ENCODE data around the gene MAGI2.

MAGI2 gene

DNA sequence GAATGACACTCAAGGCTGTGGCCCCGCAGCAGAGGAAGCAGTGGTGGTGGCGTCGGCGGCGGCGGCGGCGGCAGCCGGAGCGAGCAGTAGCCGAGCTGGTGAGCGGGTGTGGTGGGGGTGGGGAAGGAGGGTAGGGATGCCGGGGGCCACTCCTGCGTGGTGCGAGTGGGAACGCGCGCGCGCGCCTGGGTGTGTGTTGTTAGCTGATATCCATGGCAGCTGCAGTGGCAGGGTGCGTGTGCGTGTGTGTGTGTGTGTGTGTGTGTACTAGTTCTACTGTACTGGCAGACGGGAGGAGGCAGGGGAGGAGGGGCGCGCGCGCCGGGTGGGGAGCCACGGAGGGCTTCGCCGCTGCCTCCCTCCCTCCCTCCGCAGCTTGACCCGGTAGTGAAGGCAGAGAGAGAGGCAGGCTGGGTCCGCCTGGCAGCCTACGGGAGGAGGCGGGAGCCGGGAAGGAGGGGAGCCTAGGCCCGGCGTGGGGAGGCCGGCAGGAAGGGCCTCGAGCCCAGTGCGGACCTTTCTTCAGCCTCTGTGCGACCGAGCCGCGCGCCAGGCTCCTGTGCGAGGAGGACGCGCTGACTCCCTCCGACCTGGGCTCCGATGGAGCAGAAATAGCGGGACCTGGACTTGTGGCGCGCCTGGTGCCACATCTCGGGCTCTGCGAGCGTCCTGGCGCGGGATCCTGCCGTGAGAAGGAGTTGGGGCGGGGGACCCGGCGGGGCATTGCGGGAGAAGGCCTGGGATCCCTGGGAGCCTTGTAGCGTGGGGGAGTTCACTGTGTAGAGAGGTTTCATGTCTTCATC, at the start of gene MAGI2:
Gene MAGI2 (minus strand): TSS at position 110 of the 803 bp plus-strand sequence. CDS start 347 bp downstream, outside the sequence.
- DNase-seq = peak; percentile 16
- peak; percentile 26 for ATAC-seq

- no peak for ATAC-seq
- DNase-seq = no peak
Observed at GRCh38 chr7:79502151-79502550, 48.7 kb upstream of the MAGI2 start.

DNA sequence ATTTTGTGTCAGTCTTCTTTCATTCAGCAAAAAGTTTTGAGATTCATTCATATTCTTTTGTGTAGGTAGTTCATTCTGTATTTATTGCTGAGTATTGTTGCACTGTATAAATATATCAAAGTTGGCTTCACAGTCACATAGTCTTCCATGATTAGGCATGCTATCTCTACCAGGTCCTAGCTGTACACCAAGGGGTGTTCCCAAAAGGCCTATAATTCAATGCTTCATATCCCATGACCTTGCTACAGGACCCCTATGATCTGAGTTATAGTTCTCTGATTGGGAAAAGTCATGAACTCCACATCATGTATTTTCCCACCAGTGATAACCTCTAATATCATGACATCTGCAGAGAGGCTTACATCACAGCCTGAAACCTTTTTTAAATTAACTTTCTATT, 47.3 kb upstream of the MAGI2 start:
- ATAC-seq (no peak), DNase-seq (no peak)

DNA sequence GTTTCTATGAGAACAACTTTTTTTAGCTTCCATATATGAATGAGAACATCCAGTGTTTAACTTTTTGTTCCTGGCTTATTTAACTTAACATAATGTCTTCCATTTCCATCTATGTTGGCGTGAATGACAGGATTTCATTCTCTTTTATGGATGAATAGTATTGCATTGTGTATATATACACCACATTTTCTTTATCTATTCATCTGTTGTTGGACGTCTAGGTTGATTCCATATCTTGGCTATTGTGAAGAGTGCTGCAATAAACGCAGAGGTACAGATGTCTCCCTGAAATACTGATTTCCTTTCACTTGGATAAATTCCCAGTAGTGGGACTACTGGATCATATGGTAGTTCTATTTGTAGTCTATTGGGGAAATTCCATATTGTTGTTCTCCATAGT, 44.3 kb upstream of the MAGI2 start:
- ATAC-seq = no peak
- DNase-seq = no peak

DNA sequence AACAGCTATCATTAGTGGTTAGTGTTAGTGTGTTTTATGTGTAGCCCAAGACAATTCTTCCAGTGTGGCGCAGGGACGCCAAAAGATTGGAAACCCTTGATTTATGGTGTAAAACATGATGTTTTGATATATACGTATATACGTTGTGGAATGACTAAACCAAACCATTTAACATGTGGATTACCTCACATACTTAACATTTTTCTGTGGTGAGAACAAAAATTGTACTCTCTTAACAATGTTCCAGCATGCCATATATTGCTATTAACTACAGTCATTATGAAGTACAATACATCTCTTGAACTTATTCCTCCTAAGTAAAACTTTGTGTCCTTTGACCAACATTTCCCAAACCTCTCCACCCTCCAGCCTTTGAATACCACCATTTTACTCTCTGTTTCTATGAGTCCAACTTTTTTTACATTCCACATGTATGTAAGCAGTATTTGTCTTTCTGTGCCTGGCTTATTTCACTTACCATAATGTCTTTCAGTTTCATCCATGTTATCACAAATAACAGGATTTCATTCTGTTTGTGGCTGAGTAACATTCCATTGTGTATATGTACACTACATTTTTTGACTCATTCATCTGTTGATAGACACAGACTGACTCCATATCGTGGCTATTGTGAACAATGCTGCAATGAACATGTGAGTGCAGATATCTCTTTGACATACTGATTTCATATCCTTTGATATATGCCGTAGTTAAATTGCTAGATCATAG, 42.2 kb upstream of the MAGI2 start:
- ATAC-seq = no peak
- no peak for DNase-seq

GRCh38 chr7:79494046-79494445, 40.6 kb upstream of the MAGI2 start:
- no peak for DNase-seq

GRCh38 chr7:79489371-79489770, 35.9 kb upstream of the MAGI2 start:
- DNase-seq = no peak

More at GRCh38 chr7:79494046-79494445, 40.6 kb upstream of the MAGI2 start:
- ATAC-seq = no peak

DNA sequence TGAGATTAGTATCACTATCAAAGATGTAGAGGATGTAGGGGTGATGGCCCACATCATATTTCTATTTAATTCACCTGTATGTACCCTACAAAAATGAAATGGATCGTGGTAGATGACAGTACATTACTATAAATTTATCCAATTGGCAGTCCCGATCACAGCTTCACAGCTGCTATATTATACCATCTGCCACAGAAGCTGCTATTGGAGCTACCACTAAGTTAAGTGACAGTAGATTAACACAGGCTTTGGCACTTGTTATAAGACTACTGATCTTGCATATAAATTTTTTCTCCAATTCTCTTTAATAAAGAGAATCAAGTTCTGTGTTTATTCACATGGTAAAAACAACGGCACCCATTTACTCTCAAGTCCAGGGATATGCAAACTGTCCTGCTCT, 24.9 kb upstream of the MAGI2 start:
- ATAC-seq = no peak
- DNase-seq = no peak

More at GRCh38 chr7:79489371-79489770, 35.9 kb upstream of the MAGI2 start:
- ATAC-seq = no peak

- no peak for DNase-seq
- no peak for ATAC-seq
Observed at GRCh38 chr7:79475455-79475854, 22.0 kb upstream of the MAGI2 start.

DNA sequence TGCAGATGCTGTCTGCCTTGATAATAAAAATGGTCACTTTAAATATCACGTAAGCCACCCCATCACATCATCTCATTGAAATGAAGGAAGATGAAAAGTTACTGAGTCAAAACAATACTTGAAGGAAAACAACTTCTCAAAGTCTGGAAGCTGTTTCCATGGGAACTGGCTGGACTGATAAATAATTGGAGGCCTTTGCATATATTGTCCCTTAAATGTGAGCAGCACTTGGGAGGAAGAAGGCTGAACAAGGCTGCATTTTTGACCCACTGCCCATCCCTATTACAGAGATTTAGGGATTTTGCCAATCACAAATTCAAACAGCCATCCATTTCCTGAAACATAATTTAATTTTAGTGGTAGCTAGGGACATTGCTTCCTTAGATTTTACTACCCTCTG, 18.2 kb upstream of the MAGI2 start:
- ATAC-seq = no peak
- no peak for DNase-seq

- no peak for DNase-seq
- no peak for ATAC-seq
Observed at GRCh38 chr7:79471283-79471682, 17.8 kb upstream of the MAGI2 start.

GRCh38 chr7:79465551-79465950, 12.1 kb upstream of the MAGI2 start:
- DNase-seq (no peak), ATAC-seq (no peak)

GRCh38 chr7:79464051-79464450, 10.6 kb upstream of the MAGI2 start:
- ATAC-seq = no peak
- no peak for DNase-seq

DNA sequence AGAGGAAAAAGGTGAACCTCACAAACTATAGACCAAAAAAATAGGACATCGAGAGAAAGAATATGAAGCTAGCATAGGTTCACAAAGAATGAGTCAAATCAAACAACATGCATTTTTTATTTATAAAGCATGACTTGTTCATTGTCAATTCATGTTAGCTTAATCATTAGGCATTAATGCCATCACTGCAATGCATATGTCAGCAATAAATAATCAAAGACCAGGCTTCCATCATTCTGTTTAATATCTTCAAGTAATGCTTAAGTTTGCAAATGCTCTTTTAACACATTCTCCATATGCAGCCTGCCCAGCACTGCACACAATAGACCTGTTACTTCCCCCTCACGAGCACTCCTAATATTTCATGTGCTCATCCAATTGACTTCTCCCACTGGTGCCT, 8.9 kb upstream of the MAGI2 start:
- ATAC-seq (no peak), DNase-seq (no peak)

DNA sequence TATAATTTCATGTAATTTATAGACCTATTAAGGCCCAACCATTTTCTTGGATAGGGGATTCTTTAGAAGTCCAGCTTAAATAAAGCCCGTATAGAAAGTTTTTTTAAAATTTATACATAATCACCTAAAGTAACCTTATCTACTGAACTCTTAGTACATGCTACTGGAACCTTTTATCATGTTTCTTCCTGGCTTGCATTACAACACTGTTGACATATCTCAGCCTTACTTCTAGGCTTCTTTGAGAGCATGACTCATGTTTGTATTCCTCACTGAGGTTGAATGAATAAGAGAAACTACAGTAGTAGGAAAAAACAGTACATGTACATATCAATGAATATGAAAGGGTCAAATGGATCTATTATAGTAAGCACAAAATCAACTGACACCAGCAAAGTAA, 8.2 kb upstream of the MAGI2 start:
- DNase-seq (no peak), ATAC-seq (no peak)

GRCh38 chr7:79459381-79459780, 5.9 kb upstream of the MAGI2 start:
- no peak for DNase-seq

DNA sequence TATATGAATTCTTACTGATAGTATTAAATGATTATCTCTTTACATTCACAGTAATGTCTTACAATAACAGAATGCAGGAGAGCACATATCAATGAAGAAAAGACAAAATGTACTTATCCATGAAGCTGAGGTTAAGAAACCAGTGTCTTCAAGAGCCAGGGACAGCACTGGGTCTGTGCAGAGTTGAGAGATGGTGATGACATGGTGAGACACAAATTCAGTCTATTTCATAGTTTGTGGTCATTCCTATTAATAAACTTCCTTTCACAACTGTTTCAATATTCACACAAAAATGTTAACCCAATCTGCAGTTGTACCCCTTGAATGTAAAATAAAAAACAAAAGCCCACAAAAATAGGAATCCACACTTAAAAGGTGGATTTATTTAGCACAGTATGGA, 5.3 kb upstream of the MAGI2 start:
- ATAC-seq (no peak), DNase-seq (no peak)

More at GRCh38 chr7:79459381-79459780, 5.9 kb upstream of the MAGI2 start:
- no peak for ATAC-seq

- DNase-seq = no peak
- no peak for ATAC-seq
Observed at GRCh38 chr7:79455173-79455790, 1.8 kb upstream of the MAGI2 start.

DNA sequence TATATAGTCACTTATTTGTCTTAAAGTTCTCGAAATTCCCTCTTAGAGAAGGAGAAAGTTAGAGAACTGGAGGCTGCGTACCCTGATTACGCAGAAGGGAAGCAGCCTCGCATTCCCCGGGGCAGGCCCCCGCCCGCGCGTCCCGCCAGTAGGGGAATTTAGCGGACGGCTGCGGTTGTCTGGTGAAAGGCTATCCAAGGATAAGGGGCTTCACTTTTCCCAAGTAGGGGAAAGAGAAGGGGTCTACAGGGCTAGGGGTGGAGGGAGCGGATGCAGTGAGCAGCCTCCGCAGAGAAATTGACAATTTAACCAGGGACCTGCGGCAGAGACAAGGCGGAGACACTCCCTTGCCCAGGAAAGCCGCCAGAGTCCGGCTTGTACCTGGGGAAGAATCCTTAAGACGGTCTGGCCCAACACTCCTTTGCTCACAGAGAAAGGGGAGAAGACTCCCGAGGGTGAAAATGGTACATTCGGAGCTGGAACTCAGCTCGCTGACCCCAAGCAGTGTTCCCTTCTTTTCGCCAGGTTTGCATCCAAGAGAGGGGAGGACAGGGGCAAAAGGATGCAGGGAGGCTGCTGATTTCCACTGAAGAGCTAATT, 994 bp upstream of the MAGI2 start:
- DNase-seq (peak; percentile 10), ATAC-seq (no peak)

DNA sequence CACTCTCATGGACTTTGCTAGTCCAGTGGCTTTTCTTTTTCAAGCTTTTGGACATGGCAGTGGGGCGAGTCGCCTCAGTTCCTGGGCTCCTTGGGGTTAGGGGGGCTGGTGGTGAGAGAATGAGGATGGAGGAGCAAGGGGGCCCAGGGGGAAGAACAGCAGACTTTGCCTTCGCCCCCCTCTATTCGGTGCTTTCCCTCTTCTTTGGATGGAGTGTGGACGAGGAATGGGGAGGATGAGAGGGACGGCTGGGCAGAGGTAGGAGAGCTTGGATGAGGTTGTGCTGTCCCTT, 255 bp downstream of the MAGI2 start:
- ATAC-seq = no peak
- DNase-seq = no peak

DNA sequence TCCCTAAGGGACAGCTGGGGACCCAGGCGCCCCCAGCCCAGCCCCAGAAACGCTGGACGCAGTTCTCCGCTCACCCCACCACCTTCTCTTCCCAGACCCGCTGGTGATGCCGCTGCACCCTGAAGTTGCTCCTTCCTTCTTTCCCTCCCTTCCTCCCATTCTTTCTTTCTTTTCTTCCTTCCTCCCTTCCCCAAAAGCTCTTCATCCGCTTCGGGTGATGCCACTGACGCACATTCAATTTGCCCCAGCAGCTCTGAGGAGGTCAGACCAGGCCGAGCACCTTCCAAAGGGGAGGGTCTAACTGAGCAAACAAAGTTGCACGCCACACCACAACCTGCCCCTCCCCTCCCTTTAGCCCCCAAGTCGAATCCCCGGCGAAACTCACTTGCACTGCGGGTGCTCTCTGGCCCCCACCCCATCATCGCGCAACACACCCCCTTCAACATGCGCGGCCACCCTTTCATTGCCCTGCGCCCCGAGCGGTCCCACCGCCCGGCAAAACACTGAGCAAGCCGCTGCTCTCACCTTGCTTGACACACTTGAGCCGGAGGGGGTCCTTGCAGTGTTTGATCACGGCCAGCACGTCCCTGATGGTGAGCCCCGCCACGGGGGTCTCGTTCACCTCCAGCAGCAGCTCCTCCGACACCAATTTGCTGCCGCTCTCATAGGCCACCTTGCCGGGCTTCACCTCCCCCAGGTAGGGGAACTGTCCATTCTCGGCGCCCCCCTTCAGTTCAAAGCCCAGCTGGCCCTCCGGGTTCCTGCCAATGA, 787 bp downstream of the MAGI2 start:
- ATAC-seq (no peak), DNase-seq (peak; percentile 2)

GRCh38 chr7:79452032-79452494, 1.4 kb downstream of the MAGI2 start:
- DNase-seq (peak; percentile 48), ATAC-seq (peak; percentile 59)
